NCI-H1930 (cell line): ENCODE results near the gene SEL1L.
"Not testable (repeated sequence)": the region's sequence is repeated elsewhere in the genome, so short reads cannot be mapped to it uniquely, and the experiment has no call there.

Experiments
- DNase-seq, 2 experiments: peaks; one replicate each; lab custom pipeline; 2025; lab: John Stamatoyannopoulos, UW

SEL1L gene

DNA sequence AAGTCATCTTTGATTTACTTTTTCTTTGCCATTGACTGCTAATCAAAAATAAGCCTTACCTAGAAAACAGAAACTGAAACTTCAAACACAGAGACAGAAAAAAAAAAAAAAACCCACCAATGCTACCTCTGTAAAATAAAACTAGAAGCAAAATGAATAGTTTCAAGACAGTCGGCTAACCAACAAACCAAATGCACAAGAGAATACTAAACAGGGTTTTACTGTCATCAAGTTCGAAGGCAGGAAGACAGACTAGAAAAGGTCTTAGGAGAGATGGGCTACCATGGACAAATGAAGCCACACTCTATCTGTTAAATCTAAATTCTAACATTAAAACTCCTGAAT lies 59.5 kb downstream of the SEL1L start:
- DNase-seq, result no peak

DNA sequence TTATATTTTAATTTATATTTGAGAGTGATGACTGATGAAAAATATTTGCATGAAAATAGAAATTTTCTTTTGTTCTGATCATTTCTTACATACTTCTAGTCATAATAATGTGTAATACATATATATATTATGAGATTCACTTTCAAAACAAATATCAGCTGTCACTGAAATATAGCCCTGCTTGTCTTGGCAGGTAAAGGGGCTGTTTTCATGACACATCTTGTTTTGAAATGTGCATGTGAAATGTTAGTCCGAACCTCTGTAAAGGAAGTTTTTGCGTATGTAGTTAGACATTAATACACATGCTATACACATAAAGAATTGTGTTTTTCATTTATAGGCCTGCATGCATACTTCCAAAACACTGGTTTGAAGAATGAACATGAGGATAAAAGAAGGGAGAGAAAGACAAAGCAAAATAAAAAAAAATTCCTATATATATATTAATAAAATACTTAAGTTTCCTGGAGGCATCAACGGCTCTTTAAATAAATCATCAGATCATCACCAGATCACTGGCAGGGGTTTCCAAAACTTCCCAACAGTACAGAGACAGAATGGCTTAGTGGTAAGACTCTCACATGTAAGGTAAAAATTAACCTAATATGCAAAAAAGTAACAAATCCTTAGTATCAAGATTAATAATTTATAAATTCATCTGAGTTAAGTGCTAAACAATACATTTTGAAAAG lies 60.1 kb downstream of the SEL1L start:
- no peak for DNase-seq

DNA sequence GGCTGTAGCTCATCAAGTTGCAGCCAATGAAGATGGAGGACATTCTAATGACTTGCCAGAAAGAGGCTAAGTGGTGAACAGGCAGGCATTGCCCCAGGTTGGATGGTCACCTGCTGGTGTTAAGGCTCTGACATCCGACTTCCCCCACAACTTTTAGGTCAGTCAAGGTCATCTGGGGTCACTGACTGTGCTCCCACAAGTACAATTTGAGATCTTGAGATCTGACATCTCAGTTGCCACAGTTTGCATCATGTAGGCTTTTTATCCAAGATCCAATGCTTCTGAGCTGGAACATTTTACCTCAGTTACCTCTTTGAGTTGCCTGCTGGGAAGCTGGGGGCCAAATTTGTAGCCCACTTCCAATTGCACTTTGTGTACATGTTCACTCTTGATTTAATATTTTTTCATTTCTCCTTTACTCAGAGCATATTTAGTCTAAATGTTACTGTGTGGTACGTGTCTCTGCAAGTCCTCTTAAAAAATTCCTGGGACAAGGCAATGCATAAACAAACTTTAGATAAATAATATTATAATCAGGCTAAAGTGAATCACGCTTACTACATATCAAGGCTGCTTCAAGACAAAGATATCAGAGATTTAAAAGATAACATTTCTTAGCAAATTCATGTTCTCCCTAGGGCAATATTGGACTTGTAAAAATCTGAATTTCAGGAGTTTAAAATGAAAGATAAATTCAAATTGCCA lies 61.4 kb downstream of the SEL1L start:
- no peak for DNase-seq

DNA sequence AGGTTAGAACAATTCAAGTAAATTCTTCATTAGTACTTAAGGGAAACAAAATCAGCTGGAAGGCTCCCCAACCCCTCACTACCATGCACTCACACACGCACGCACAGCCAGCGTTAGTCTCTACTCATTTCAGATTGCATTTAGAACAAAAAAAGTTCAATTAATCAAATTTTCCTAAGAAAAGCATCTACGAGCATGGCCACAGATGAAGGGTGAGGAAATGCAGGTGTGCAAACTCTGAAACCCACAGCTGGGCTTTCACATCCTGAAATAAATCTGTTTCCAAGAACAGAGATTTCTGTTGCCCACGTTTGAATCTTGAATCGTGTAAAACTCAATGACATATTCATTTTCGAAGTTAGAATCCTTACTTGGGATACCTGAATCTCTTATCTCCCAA lies 62.6 kb downstream of the SEL1L start:
- DNase-seq, result no peak

DNA sequence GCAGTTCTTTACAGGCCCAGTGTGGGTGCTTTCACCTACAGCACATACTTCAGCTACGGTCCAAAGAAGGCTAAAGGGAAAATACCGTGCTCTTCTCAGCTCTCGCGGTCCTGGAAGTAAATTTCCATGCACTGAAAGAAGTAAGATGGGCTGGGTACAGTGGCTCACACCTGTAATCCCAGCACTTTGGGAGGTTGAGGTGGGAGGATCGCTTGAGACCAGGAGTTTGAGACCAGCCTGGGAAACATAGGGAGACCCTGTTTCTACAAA lies 63.2 kb downstream of the SEL1L start:
- not testable (repeated sequence) for DNase-seq

DNA sequence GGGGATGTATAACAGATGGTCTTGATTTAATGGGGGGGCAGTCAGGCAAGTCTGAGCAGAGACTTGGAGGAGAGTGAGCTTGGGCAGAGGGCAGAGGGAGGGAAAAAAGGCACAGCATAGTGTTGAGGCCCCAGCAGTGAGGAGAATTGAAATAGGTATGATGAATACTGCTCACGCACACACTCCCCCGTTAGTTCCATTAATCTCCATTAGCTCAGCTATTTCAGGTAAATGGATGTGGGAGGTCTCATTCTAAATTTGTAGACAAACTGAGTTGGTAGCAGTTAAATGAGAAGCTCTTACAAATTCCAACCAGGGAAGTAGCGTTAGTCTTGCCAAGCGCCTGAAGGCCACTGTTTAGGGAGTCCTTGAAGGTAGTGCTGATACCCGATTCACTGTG lies 66.8 kb downstream of the SEL1L start:
- DNase-seq, result no peak

DNA sequence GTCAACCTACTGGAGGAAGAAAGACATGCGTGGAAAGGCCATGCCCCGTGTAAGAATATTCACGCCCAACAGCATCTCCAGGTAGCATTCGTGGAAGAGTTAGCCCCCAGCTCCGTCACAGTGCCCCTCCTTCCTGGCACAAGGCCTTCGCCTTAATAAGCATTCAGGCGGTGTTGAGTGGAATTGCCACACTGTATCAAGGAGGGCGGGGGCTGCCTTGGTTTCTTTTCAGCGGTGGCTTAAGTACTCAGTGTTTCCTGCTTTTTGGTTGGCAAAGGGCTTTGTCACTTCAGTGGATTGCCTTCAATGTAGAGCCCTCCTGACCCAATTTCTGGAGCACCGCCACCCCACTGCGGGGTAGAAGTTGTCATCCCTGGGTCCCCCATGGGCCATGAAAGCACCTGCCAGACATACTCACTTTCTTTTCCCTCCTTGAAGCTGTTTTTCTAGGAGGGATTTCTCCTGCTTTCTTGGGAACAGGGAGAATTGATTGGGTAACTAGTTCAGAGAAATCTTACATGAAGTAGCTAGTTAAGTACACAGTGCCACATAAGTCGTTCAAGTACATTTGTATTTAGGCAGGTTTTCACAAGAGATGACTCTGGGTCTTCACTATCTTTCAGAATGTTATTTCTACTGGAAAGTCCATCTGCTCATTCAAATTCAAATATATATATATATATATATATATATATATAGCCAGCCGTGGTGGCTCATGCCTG lies 68.0 kb downstream of the SEL1L start:
- no peak for DNase-seq

DNA sequence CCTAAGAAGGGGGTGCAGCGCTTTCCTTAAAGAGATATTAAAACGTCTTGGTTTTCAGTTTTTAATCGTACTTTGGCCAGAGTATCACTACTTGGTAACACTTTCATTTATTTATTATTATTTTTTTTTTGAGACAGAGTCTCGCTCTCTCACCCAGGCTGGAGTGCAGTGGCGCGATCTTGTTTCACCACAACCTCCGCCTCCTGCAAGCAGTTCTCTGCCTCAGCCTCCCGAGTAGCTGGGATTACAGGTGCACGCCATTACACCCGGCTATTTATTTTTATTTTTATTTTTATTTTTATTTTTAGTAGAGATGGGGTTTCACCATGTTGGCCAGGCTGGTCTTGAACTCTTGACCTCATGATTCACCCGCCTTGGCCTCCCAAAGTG lies 68.7 kb downstream of the SEL1L start:
- not testable (repeated sequence) for DNase-seq

DNA sequence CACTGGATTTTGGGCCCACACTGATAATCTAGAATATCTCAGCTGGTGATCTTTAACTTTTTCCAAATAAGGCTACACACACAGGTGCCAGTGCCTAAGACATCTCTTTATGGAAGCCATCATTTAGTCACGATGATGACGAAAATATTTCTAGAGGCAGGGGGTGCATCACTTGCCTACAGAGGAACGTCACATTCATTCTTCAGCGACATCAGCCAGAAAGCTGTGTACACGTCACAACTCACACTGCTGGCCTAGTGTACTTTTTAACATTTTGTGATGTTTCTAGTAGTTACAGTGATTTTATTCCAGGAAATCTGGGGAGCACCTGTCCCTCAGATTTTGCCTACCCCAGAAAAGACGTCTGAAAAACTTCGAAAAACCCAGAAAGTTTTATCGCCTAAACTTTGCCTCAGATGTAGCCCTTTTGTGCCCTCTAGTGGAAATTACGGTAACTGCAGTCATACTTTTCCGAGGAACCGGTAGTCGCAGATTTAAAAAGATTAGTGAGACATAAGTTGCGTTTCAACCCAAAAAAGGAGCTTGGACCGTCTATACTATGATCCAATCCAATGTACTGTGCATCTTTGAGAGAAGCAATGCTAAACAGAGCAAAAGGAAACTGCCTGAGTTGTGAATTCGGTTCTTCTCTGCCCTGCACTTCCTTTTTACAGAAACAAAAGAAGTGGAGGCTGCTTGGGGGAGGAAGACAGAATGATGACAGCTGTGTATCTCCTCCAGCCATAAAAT lies 69.2 kb downstream of the SEL1L start:
- DNase-seq, result peak in 1 of 2 experiments; percentile 26

DNA sequence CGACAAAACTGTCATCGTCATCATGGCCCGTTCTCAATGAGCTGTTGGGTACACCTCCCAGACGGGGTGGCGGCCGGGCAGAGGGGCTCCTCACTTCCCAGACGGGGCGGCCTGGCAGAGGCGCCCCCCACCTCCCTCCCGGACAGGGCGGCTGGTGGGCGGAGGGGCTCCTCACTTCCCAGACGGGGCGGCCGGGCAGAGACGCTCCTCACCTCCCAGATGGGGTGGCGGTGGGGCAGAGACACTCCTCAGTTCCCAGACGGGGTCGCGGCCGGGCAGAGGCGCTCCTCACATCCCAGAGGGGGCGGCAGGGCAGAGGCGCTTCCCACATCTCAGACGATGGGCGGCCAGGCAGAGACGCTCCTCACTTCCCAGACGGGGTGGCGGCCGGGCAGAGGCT lies 71.3 kb downstream of the SEL1L start:
- DNase-seq, result not testable (repeated sequence)

DNA sequence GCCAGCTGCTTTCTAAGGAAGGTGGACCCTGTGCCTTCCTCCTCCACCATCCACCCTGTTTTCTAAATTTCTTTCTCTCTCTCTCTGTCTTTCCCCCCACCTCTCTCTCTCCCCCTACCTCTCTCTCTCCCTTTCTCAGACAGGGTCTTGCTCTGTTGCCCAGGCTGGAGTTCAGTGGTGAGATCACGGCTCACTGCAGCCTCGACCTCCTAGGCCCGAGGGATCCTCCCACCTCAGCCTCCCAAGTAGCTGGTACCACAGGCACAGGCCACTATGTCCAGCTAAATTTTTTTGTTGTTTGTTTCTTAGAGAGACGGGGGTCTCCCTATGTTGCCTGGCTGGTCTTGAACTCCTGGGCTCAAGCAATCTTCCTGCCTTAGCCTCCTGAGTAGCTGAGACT lies 73.7 kb downstream of the SEL1L start:
- DNase-seq, result no peak

DNA sequence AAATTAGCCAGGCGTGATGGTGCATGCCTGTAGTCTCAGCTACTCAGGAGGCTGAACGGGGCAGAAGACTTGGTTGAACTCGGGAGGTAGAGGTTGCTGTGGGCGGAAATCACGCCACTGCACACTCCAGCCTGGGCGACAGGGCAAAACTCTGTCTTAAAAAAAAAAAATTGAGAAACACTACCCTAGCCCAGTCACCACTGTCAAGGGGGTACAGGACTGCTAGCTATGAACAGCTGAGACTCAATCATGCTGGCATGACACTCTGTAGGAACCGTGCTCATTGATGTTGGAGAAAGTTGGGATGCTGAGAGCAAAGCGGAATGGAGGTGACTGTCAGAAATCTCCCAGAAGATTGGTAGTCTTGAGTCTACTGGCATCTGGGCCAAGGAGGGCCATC lies 75.3 kb downstream of the SEL1L start:
- DNase-seq, result no peak

DNA sequence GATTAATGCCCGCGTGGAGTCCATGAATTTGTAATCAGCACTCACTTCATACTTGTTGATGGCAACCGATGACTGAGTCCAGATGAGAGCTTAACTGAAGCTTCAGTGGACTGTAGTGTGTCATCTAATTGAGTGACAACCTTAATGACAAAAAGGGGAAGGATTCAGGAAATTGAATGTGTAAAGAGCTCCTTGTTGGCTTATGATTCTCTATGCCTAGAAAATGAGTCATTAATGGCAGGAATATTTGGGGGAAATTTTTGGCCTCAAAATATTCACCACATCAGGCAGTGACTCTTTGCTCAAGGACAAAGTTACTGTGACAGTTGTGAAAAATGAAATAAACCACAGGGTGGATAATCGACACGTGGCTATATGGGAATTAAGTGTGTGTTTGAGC lies 78.3 kb downstream of the SEL1L start:
- no peak for DNase-seq

DNA sequence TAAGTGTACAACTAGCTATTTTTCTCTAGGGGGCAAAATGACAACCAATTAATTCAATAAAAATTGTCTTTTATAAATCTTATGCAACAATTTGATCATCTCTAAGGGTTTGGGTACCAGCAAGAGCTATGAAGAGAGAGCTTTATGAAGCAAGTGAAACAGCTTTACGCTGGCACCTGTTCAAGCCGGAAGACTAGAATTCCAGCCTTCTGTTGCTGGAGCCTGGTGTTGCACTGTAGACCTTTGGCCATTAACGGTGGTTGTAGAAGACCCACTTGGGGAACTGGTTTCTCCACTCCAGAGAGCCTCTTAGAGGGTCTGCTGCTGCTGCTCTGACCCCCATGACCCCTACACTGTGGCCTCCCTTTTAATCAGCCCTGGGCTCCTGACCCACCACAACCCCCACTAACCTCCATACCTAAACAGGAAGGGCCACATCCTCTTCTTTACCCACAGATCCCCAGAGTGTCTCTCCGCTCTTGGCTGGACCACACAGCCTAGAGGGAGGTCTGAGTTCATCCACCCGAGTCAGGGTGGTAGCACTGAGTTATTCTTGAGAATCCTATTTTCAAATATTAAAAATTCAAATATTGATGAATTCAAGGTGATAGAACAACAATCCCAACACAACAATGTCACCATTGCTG lies 79.0 kb downstream of the SEL1L start:
- DNase-seq, result no peak

DNA sequence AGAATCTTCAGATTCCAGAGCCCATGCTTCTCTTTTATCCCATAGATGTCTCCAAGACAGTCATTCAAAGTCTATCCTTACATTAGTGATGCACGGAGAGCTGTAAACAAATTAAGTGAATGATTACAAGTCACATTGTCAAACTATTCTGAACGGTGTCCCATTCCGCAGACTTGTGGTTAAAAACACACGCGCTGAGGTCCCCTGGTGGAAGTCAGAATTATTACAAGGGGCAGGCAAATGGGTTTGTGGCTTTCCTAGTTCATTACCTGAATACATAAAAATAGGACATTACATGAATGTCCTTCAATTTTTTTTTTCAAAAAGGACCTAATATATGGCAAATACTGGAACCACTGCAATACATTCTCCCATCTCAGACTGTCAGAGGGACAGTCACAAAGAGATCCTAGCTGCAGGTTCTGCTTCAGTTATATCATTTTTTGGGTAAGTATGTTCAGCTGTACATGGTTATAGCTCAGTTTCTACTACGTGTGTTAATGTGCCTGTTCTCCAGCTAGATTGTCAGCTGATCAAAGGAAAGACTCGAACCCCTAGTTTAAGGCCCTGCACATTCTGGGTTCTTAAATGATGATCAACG lies 80.4 kb downstream of the SEL1L start:
- peak in 1 of 2 experiments; percentile 50 for DNase-seq

DNA sequence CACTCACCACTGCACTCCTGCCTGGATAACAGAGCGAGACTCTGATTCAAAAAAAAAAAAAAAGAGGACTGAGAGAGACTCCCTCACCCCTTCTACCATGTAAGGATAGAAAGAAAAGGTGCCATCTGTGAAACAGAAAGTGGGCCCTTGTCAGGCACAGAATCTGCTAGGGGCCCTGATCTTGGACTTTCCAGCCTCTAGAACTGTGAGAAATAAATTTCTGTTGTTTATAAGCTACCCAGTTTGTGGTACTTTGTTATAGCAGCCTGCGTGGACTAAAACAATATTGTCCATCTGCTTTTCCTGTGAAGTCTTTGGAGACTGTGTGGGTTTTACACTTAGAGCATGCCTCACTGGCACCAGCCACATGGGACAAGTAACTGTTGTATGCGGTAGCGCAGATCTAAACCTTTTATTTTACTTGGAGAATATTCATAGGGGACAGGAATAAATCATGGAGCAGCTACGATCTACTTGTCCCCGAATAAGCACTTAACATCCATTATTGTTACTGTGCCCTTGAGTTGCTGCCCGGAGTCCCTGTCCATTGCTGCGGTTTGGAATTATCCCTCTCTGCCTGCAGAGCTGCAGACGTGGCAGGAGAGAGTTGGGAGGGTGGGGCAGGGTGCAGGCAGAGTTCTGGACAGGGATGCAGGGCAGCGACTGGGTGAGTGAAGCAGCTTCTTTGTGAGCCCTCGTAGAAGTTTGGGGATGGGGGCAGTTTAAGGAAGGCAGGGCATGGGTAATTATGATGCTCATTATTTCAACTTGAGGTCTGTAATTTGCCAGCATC lies 81.1 kb downstream of the SEL1L start:
- no peak for DNase-seq

DNA sequence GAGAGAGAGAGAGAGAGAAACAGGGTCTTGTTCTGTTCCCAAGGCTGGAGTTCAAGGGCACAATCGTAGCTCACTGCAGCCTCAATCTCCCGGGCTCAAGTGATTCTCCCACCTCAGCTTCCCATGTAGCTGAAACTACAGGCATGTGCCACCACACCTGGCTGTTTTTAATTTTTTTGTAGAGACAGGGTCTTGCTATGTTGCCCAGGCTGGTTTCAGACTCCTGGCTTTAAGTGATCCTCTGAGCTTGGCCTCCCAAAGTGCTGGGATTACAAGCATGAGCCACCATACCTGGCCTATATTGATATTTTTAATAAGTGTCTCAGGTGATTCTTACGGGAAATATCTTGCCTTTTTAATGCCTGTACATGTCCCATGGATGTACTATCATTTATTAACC lies 82.7 kb downstream of the SEL1L start:
- no peak for DNase-seq

DNA sequence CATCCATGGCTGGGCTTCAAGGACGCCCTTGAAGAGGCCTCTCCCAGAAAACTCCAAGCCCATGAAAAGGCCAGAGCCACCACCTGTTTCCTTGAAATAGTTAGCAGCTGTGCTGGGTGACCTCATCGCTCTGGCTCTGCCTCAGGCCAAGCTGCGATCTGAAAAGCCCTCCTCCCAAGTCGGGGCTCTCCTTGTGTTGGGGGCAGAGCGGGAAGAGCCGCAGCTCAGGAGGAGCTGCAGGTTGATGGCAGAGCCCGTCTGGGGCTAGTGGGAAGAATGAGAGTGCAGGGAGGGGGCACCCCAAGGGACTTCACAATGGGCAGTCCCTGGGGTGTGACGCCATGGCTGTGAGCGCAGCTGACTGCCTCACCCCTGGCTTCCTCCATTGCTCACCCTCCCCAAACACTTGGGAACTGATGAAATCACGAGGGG lies 83.5 kb downstream of the SEL1L start:
- DNase-seq, result no peak

DNA sequence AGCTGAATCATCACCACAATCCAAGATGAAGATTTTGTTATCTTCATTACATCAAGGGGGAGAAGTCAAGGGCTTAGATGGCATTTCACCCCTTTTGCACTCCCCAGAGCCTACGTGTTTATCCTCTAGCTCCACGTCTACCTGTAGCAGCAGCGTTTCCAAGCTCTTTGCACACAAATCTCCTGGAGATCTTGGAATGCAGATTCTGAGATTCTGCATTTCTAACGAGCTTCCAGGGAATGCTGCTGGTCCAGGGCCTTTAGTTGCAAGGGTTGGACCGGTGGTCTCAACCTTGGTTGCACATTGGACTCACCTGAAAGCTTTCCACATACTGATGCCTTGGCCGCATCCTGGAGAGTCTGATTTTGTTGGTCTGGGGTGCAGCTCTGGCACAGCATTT lies 84.1 kb downstream of the SEL1L start:
- no peak for DNase-seq

DNA sequence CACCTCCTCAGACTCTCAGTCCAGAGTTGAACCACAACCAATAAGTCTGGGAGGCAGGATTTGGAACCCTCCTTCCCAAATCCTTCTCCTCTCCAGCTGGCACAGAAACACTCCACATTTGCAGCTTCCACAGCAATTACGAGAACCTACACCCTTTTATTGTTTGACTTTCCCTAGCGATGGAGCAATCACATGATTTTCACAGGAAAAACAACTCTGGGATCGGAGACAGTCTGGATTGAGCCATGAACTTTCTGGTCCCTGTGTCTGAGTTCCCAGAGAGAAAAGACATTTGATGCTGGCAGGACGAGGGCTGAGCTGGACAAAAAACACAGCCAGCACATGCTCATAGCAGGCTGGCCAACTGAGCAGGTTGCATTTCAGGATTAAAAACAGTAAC lies 84.5 kb downstream of the SEL1L start:
- no peak for DNase-seq
